ENCODE results near the gene KPNA6.

- TF ChIP-seq, protein P1, sequence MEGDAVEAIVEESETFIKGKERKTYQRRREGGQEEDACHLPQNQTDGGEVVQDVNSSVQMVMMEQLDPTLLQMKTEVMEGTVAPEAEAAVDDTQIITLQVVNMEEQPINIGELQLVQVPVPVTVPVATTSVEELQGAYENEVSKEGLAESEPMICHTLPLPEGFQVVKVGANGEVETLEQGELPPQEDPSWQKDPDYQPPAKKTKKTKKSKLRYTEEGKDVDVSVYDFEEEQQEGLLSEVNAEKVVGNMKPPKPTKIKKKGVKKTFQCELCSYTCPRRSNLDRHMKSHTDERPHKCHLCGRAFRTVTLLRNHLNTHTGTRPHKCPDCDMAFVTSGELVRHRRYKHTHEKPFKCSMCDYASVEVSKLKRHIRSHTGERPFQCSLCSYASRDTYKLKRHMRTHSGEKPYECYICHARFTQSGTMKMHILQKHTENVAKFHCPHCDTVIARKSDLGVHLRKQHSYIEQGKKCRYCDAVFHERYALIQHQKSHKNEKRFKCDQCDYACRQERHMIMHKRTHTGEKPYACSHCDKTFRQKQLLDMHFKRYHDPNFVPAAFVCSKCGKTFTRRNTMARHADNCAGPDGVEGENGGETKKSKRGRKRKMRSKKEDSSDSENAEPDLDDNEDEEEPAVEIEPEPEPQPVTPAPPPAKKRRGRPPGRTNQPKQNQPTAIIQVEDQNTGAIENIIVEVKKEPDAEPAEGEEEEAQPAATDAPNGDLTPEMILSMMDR (IDR thresholded peaks at IDR 0.05; ENCODE audit: low read length): no peak
- TF ChIP-seq EZH2phosphoT487 (IDR thresholded peaks at IDR 0.05; ENCODE audit: low read length): no peak
Observed at GRCh38 chr1:32128479-32128878, 20.6 kb downstream of the KPNA6 start.
